Activated CD8-positive, alpha-beta memory T cell treated with anti-CD3 and anti-CD28 coated beads for 48 hours (primary cell): ENCODE data around the gene HIPK2.

Source experiments
- DNase-seq, 3 experiments: peaks; one replicate each; pipeline ENCODE4 v3.0.0-alpha.2; 2020; ENCODE audit warnings: low read depth in 2 of 3, low spot score in 2 of 3

Gene HIPK2

DNA sequence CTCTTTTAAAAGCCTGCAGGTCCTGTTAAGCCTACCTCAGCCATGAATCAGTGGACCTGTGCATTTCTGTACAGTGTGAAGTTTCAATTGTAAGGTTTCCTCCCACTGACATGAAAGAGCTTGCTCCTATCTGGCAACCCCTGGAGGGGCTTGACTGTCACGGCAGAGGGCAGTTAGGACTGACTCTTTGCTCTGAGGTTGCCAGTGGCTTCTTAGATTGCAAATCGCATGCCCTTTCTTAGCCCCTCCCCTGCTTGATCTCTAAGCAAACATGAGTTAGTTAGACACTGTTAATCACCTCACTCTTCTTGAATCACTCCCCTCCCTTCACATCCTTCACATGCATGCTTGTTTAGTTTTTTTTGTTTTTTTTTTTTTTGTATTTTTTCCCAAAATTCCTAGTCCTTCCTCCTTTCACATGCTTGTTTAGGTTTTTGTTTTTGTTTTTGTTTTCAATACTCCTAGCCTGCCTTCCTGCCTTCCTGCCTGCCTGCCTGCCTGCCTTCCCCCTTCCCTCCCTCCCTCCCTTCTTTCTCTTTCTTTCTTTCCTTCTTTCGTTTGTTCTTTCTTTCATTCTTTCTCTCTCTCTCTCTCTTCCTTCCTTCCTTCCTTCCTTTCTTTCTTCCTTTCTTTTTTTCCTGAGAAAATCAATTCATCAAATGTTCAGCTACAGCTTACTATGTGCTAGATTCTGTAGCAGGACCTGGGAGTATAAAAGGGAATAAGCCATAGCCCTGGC is 6.0 kb upstream of the HIPK2 start:
- DNase-seq = no peak

DNA sequence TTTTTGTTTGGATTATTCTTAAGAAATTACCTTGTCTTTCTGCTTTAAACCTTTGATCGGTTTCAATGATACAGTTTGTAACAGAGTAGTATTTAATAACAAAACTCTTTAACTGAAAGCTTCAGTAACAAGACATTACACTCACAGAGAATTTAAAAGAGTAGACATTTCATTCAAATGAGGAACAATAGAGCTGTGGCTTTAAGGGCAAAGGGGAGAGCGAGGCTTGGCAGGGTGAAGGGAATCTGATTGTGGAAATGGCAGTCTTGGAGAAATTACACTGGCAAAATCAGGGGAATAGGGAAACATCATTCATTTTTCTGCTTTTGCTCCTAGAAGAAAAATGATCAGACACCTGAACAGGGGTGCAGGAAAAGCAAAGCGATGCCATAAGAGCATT is 5.1 kb upstream of the HIPK2 start:
- DNase-seq = no peak

DNA sequence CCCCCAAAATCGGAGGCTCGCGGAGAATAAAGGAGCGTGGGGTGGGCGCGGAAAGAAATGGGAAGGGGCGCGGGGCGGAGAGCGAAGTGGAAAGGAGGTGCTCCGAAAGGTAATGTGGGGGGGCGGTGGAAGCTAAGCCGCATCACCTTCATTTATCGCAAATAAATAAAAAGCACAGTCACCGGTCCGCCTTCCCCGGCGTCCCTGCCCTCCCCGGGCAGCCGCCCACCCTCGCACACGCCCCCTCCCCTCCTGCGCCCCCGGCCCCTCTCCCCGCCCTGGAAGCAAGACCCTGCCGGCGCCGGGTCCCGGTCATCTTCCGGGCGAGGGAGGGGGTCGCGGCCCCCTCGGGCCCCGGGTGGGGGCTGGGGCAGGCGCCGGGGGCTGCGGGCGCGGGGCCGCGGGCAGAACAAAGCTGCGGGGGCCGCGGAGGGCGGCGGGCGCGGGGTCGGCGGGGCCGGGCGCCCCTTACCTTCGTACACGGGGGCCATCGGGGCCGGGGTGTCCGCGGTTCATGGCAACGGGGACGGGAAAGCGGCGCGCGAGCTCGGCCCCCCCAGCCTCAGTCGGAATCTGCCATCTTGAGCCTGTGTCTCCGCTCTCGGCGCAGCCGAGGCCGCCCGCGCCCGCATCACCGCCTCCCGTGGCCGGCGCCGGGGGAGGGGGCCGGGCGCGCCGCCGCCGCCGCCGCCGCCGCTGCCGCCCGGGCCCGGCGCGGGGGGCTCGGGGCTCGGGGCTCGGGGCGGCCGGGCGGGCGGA is 486 bp downstream of the HIPK2 start:
- no peak for DNase-seq

DNA sequence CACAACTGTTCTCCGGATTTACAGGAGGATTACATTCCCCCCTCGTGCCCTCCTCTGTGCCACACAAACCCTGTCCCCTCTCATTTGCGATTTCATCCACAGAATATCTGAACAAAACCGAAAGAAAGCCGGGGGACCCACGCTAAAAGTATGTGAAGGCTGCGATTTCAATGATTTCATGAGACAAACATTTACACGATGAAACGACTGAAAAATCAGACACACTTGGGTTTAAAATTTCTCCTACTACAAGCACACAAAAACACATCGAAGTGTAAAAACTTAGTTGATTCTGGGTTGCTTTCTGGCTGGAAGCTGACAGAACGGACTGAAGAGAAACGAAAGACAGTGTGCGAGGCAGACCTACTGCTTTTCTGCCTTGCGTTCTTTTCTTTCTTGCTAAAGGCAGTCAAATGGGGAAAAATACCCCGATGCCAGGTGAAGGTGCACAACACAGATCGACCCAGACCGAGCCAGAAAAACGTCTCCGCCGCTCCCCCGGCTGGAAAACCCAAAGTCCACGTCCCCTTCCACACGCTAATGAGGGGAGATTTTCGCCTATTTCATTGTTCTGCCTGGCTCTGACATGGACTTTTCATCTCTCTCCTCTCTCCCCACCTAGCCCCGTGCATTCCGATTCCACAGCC is 1.2 kb downstream of the HIPK2 start:
- no peak for DNase-seq

DNA sequence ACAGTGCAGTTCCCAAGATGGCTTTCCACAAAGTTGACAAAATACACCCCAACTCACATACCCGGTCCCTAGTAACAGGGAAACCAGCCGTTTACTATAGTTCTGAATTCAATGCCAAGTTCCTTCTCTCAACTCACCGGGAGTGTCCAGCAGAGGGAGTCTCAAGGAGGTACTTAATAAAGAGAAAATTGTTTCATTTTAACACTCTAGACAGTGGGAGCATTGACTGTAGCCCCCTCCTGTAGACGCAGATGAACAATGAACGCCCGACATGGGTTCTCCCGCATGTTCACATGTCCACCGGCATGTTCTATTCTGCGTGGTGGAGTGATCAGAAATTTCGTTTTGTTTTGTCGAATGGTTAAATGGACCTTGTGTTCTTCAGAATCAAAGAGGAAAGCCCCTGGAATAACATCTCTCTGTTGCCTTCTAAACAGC is 1.9 kb downstream of the HIPK2 start:
- no peak for DNase-seq

DNA sequence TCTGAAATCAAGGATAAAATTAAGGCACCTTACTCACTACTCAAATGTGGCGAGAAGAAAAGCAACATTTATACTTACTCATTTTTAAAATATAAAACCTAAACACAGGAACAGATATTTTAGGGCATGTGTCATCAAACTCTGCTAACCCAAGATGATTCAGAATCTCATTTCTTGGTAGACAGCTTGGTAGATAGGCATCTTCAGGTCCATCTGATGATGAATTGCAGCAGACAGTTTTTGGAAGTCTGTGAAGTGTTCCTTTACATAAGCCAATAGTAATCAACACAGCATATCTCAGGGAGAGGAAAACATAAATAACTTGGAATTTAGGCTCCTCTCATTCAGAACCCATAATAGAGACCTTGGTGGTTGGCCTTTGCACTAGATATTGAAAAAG is 3.4 kb downstream of the HIPK2 start:
- DNase-seq = no peak

DNA sequence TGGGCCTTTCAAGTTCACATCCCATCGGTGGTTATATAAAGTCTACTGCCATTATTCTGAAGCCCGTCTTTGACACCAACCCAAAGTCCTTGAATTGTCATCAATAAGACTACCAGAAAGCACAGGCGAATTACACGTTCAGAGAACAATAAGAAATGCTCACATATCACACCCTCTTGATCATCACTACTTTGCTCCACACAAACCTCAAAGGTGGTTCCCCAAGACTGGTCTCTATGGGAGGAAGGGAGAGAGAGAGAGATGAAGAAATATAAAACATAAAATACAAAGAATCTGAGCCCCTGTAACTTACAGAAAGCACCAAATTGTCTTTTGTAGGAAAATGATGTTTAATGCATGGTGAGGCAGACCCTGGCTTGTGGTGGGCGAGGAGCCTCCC is 4.4 kb downstream of the HIPK2 start:
- DNase-seq = no peak

DNA sequence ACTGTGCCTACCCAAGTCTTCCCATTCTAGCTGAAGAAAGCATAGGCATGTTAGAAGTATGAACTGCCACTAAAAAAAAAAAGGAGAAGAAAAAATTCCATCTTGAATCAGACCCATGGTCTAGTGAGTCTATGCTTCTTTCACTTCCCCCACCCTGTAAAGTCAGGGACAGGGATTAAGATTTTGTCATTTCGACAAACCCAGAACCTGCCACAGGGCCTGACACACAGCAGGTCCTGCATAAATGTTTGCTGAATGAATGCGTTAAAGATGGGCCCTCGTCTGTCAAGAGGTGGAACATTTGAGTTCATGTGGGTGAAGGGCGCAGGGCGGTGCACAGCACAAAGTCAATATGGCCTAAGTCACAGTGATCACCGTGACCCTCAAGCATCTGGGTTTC is 4.9 kb downstream of the HIPK2 start:
- DNase-seq = no peak

DNA sequence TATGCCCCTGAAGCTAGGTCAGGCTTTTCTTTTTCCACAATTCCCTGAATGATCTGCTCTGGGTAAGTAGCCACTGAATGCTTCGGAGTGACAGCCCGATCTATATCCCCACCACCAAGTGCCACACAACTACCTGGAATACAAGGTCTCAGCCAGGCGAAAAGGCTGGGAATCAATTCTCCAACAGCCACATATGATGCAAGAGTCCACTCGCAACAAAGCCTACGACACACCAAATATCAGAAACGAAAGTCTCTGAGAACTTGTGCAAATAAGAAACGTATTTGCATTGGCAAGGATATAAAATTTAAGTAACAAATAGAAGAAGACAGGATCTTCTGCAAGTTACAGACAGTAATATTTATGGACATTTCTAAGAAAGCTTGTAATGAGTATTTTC is 5.7 kb downstream of the HIPK2 start:
- DNase-seq = no peak

DNA sequence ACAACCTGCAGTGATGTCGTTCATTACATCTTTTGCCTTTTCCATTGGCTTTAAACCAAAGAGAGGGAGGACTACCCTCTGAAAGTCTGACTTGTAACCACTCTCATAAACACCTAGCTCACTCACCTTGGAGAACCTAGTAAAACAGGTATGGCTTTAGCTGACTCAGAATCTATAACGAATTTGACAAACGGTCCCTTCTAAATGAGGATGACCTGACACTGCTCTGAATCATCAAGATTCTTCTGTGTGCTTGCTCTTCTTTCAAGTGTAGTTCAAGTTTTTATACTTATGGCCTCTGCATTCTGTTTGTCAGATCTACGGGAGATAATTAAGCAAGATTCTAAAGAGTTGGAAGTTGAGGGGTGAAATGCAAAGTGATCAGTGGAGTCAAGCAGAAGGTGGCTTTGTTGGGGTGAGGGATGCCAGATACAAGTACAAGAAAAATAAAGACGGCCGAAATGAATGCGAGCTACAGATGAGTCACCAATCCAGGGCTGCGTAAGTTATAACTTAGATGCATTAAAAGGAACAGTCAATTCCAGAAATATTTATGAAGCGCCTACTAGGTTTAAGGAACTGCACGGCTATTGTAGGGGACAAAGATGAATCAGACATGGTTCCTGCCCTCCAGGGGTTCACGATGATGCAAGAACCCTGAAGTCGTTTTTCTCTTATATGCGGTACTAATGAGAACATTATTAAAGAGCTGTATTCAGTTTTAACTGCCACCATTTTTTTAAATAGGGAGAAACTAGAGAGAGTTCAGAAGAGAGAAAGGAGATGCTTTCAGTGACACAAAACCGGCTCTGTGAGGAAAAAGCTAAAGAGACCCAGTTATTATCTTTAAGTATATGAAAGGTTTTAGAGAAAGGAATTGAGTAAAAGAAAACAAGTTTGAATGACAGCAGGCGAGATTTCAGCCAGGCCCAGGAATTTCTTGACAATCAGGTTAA is 6.5 kb downstream of the HIPK2 start:
- DNase-seq = no peak

DNA sequence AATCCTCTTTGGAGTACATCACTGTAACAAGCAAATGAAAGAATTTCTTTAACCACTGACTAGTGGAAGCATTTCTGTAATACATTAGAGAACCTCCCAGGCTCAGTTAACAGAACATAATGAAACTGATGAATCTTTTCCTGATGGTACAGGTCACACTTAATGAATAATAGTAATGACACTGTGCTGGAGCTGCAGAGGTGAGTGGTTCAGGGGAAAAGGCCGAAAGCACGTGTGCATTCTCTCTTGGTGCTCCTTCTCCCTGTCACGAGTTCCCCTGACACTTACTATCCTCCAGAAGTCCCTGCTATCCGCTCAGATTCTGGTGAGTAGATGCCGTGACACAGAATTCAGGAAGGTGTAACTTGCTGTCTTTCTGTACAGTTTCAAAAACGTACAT is 8.0 kb downstream of the HIPK2 start:
- DNase-seq = no peak

DNA sequence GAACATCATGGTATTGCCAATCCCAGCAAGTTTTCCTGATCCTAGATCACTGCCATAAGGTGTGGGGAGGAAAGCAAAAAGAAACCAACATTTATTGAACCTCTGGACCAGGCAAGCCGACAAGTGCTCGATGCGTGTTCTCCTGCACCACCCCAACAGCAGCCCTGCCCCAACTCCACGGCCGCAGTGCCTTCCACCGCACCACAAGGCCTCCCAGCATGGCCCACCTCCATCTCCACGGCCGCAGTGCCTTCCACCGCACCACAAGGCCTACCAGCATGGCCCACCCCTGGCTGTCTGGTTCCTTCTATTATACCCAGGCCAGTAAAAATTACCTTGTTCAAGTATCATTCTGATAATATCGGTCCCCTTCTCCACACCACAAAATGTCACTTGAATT is 8.7 kb downstream of the HIPK2 start:
- DNase-seq = no peak

DNA sequence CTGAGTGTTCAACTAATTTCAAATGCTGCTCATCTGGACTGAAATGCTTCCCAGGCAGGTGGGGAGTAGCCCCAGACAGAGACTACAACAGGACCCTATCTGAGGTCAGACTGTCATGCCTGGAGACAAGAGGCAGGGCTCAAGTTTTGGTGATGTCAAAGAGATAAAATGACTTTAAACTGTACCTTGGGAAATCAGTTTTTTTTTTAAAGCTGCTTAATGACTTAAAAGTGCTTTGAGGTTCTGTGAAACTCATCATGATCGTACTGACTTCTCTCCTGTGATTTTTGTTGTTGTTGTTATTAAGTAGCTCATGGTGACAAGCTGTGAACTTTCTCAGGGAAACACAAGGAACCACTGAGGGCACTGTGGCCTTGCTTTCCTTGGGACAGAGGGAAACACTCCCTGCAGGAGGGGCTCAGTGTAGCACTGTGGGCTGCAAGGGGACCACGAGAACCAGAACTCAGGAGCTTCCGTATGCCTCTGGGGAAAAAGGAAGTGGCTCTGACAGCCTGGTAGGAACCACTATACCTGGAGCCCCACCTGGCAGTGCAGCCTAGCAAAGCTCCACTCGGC is 9.5 kb downstream of the HIPK2 start:
- no peak for DNase-seq

DNA sequence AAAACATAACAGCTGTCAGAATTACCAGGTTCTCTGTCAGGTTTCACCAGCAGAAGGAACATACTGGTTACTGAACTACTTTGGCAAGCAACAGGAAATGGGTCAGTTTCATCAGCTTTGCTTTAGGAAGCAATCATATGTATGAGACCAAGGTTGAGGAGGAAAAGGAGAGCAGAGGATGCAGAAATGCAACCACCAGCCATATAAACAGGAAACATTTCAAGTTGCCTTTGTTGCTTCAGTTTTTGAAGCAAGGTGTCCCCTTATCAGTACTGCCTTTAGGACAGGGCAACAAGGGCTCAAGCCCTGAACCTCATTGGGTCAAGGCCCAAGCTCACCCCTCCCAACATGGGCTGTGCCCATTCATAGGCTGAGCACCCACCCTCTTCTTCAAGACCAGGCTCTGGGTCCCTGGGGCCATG is 10.2 kb downstream of the HIPK2 start:
- DNase-seq = no peak

DNA sequence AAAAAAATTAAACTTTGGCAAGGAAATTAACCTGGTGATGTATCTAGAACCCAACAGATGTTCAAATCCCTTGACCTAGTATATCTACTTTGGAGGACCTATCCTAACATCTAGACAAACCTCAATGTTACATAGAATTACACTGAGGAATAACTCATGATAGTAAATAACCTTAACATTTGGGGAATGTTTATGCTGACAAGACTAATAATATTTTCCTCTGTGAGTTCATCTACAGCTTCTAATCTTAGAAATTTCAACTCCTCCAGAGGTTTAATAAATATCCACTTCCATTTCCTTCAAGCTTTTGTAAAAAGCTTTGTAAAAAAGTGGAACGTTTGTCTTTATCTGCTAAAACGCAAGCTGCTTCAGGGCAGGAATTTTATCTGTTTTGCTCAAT is 12.7 kb downstream of the HIPK2 start:
- no peak for DNase-seq

DNA sequence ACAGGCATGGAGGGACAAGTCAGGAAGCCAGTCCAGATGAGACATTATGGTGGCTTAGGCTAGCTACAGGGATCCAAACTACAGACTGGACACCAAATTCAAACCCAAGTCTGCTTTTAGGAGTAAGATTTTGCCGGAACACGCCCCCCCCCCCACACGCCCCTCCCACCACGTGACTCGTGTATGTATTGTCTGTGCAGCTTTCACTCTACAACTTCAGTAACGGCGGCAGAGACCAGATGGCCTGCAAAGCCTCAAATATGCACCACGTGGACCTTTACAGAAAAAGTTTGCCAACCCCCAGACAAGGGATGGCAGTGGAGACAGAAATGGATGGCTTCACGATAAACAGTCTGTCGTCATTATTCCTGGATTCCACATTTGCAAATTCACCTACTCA is 14.5 kb downstream of the HIPK2 start:
- DNase-seq = no peak

DNA sequence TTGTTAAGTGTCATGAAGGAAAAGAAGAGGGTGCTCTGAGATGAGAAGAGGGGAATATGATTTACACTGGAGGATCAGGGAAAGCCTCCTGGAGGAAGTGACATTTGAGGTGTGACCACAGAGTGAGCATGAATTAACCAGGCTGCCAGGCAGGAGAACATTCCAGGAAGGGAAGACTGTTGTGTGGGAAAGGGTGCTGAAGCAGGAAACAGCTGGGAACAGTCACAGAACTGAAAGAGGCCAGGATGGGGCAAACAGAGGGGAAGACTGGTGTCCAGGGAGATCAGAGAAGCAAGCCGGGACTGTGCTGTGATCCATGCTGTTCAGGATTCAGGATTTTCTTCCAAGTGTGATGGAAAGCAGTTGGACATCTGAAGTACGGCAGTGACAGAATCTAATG is 14.9 kb downstream of the HIPK2 start:
- DNase-seq = no peak

DNA sequence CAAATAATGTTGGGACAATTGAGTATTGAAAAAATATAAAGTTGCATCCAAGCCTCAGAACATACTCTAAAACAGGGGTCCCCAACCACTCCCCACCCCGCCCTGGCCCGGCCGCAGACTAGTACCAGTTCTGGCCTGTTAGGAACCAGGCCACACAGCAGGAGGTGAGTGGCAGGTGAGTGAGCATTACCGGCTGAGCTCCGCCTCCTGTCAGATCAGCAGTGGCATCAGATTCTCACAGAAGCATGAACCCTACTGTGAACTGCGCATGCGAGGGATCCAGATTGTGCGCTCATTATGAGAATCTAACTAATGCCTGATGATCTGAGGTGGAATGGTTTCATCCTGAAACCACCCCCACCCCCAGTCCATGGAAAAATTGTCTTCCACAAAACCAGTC is 19.4 kb downstream of the HIPK2 start:
- DNase-seq = no peak

DNA sequence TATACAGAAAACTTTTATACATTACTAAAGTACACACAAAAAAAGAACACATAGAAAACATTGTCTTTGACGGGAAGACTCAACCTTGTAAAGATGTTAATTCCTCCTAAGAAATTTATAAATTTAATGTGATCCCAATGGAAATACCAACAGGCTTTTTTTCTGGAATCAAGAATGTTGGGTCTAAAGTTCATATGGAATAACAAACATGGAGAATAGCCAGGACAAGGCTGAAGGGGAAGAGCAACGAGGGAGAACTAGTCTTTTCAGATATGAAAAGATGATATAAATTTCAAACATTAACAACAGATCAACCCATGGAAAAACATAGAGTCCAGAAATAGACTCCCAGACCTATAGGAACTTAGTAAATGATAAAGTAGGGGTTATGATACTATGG is 19.8 kb downstream of the HIPK2 start:
- no peak for DNase-seq

DNA sequence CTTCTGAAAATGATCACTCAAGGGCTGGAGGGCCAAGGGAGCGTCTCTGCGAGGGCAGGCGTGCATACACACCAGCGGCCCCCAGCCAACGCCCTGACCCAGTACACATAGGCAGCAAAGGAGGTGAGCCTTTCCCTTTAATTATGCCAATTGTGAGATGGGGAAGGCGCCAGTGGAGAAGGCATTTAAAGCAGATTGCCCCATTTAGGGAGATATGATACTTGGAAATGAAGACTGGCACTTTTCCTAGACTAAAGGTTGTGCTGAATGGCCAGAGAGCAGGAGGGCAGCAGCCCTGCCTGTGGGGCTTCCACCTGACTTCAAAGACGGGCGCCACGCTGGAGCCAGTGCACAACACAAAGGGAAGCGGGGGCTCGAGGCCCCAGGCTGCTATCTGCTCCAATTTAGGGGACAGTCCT is 24.1 kb downstream of the HIPK2 start:
- DNase-seq = no peak
